ENCODE data around the gene COL5A1.

COL5A1 gene

GRCh38 chr9:134644725-134645606 is 3.4 kb downstream of the COL5A1 start:
- DNase-seq (ENCODE audit: extremely low spot score), result no peak
- CTCF ChIA-PET, result no interaction called here
- TF ChIP-seq, protein P1, sequence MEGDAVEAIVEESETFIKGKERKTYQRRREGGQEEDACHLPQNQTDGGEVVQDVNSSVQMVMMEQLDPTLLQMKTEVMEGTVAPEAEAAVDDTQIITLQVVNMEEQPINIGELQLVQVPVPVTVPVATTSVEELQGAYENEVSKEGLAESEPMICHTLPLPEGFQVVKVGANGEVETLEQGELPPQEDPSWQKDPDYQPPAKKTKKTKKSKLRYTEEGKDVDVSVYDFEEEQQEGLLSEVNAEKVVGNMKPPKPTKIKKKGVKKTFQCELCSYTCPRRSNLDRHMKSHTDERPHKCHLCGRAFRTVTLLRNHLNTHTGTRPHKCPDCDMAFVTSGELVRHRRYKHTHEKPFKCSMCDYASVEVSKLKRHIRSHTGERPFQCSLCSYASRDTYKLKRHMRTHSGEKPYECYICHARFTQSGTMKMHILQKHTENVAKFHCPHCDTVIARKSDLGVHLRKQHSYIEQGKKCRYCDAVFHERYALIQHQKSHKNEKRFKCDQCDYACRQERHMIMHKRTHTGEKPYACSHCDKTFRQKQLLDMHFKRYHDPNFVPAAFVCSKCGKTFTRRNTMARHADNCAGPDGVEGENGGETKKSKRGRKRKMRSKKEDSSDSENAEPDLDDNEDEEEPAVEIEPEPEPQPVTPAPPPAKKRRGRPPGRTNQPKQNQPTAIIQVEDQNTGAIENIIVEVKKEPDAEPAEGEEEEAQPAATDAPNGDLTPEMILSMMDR (IDR thresholded peaks at IDR 0.05; ENCODE audit: control extremely low read depth, extremely low read depth, low read depth, missing control alignments), result no peak
- POLR2A ChIA-PET, result no interaction called here

DNA sequence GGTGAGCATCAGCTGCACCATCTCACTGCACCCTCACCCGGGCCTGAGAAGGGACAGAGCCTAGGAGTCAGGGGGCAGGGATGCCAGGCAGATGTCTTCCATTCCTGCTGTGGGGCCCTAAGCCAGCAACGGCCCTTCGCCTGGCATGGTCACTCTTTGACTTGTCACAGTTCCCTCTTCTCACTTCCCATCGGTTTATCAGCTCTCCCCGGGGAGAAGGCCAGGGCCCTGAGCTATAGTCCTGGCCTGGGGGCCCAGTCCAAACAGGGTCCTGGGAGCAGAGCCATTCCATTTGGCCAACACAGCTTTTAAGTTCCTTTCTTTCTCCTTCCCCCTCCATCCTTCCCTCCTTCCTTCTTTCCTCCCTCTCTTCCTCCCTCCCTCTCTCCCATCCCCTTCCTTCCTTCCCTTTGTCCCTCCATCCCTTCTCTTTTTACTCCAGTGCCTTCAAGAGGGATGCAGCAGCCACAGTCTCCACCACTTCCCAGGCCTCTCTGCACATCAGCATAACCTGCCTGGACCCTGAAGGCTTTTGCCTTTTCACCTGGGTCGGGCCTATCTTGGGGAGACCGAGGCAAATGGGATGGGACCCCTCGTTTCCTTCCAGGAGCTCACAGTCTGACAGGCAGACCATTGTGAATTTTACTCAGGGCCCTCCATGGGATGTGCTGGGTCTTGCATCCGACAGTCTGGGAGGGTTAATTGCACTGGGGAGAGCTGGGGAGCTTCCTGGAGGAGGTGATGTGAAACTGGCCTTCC is 4.2 kb downstream of the COL5A1 start:
- CTCF ChIA-PET, result no interaction called here
- DNase-seq (ENCODE audit: extremely low spot score), result no peak
- TF ChIP-seq, protein P1 (IDR thresholded peaks at IDR 0.05; ENCODE audit: control extremely low read depth, extremely low read depth, low read depth, missing control alignments), result no peak
- POLR2A ChIA-PET, result no interaction called here

- ChIA-PET POLR2A (no interaction called here), CTCF (interaction anchor here (1.3 kb wide), 1 partner anchor 11 kb away, joined by 3 read pairs; no protein-coding TSS in a partner anchor)
- no peak for DNase-seq (ENCODE audit: extremely low spot score)
- TF ChIP-seq, protein P1 (IDR thresholded peaks at IDR 0.05; ENCODE audit: control extremely low read depth, extremely low read depth, low read depth, missing control alignments), result no peak
Observed at GRCh38 chr9:134647359-134648080, 5.9 kb downstream of the COL5A1 start.

- ChIA-PET CTCF (no interaction called here), POLR2A (no interaction called here)
- DNase-seq (ENCODE audit: extremely low spot score), result no peak
- TF ChIP-seq, protein P1 (IDR thresholded peaks at IDR 0.05; ENCODE audit: control extremely low read depth, extremely low read depth, low read depth, missing control alignments), result no peak
Observed at GRCh38 chr9:134648701-134649530, 7.3 kb downstream of the COL5A1 start.

- POLR2A ChIA-PET, result no interaction called here
- no peak for DNase-seq (ENCODE audit: extremely low spot score)
- CTCF ChIA-PET, result no interaction called here
- TF ChIP-seq, protein P1 (IDR thresholded peaks at IDR 0.05; ENCODE audit: control extremely low read depth, extremely low read depth, low read depth, missing control alignments), result no peak
Observed at GRCh38 chr9:134650431-134651190, 9.0 kb downstream of the COL5A1 start.
